Esophagus mucosa (tissue), 1 donor: Measurements from ENCODE around the gene FAAH2. TPM values are rescaled to one million over a fixed set of nuclear protein-coding genes. Genes with fewer than 3 reads are reported as not detected.
A peak's percentile ranks its signal among the peaks of the same experiment; 100 is the strongest.
"Not testable (repeated sequence)": the region's sequence is repeated elsewhere in the genome, so short reads cannot be mapped to it uniquely, and the experiment has no call there.

ENCODE experiments used
- ATAC-seq: fragments of 200-7000 bp; cut with Tn5 transposase; one replicate; pipeline ENCODE4 v1.9.1; 2020
- total RNA-seq: library from RNA; stranded (reverse); gene quantifications from one replicate; pipeline ENCODE4 v1.2.4, GENCODE V29; 2023
- donor health status: DM: yes; HTN: yes; CAD: no.

FAAH2 gene, protein sequence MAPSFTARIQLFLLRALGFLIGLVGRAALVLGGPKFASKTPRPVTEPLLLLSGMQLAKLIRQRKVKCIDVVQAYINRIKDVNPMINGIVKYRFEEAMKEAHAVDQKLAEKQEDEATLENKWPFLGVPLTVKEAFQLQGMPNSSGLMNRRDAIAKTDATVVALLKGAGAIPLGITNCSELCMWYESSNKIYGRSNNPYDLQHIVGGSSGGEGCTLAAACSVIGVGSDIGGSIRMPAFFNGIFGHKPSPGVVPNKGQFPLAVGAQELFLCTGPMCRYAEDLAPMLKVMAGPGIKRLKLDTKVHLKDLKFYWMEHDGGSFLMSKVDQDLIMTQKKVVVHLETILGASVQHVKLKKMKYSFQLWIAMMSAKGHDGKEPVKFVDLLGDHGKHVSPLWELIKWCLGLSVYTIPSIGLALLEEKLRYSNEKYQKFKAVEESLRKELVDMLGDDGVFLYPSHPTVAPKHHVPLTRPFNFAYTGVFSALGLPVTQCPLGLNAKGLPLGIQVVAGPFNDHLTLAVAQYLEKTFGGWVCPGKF
- total RNA-seq: 4.8 TPM

DNA sequence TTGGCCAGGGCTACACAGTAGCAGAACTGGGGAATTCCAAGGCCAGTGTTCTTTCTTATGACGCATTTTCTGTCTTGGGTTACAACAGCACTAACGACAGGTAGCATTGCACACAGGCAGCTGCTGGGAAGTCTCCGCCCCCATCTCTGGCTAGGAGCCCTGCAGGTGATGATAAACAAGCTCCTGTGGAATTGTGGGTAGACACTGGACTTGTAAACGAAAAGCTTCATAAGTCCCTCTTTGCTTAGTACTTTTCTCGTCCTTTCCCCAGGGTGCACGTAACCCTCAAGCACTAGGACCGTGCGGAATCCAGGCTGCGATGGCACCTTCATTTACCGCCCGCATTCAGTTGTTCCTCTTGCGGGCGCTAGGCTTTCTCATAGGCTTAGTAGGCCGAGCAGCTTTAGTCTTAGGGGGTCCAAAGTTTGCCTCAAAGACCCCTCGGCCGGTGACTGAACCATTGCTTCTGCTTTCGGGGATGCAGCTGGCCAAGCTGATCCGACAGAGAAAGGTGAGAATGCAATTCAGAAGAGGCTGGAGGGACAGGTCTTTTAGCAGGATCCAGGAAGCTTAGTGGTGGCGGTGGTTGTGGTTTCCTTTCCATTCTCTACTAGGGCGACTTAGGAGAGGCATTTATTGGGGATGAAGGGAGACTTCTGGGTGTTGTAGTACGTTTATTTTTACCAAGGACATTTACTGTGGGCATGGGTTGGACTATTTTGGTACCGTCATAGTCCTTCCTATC lies at the start of gene FAAH2:
TSS of gene FAAH2 (plus strand) at position 200 of the 745 bp plus-strand sequence. CDS start at position 320, 120 bp downstream.
- ATAC-seq: peak; percentile 95

DNA sequence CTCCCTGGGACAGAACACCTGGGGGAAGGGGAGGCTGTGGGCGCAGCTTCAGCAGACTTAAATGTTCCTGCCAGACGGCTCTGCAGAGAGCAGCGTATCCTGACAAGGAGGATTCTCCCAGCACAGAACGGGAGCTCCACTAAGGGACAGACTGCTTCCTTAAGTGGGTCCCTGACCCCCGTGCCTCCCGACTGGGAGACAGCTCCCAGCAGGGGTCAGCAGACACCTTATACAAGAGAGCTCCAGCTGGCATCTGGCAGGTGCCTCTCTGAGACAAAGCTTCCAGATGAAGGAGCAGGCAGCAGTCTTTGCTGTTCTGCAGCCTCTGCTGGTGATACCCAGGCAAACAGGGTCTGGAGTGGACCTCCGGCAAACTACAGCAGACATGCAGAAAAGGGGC lies 44.5 kb upstream of the FAAH2 start:
- no peak for ATAC-seq

DNA sequence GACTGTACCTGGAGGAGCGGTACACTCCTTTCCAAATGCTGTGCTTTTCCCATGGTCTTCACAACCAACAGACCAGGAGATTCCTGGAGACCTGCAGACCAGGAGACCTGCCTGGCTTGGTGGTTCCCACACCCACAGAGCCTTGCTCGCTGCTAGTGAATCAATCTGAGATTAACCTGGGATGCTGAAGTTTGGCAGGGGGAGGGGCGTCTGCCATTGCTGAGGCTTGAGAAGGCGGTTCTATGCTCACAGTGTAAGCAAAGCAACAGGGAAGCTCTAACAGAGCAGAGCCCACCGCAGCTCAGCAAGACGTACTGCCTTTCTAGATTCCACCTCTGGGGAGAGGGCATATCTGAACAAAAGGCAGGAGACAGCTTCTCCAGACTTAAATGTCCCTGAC lies 34.5 kb upstream of the FAAH2 start:
- no peak for ATAC-seq

DNA sequence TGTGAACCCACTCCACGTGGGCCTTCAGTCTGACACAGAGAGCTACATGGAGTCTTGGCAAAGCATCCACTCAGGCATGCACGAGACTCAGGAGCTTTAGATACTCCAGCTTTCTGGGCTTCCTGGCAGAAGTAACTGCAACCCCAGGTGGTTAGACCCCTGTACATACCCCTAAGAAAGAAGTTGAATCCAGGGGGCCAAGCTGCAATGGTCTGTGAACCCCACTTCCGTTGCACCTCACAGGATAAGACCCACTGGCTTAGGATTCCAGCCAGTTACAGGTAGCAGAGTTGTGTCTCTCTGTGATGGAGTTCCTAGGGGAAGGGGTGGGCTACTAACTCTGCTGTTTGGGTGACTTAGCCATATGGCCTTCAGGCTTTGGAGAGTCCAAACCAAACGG lies 21.4 kb upstream of the FAAH2 start:
- ATAC-seq: no peak

DNA sequence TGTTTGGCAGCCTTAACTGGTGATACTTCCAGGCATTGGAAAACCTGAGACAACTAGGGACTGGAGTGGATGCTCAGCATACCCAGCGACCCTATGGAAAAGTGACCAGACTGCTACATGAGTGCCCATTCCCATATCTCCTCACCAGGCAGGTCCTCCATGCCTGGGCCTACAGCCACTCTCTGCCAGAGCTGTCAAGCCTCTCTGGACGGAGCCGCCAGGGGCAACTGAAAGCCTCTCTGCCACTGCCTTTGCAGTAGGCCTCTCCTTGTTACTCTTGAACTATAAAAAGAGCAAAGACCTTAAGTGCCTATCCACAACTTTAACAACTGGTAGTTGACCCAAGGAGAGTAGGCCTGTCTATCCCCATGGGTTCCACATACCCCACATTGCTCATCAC lies 20.2 kb upstream of the FAAH2 start:
- ATAC-seq: no peak

DNA sequence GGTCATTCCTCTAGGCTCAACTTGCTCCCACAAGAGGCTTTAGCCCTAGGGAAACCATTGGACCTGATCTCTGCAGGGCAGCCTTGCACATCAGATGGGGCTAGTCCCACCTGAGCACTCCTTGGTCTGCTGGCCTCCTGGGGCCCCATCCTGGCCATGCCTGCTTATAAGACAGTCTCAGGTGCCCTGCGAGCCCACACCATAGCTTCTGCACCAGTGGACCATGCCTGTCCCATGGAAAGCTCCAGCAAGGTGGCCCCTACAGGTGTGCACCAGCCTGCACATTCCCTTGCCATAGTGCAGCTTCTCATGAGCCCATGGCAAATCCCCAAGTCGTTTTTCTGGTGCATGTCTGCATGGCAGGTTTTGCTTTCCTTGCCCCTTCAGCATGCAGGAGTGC lies 19.6 kb upstream of the FAAH2 start:
- no peak for ATAC-seq

DNA sequence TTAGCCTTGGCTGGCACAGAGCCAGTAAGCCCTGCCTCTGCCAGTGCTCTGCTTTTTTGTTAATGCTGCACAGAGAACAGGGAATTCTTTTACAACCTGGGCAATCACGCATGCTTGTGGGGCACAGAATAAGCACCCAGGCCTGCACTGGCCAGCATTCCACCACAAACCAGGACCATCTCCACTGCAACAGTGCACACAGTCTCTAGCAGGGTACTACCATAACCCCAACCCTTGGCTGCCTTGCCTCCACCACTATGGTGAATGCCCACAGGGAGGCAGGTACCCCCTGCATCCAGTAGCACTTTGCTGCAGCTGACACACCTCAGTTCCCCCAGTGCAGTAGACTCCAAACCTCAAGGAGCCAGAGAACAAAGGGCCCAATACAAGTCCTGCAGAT lies 19.2 kb upstream of the FAAH2 start:
- ATAC-seq: no peak

DNA sequence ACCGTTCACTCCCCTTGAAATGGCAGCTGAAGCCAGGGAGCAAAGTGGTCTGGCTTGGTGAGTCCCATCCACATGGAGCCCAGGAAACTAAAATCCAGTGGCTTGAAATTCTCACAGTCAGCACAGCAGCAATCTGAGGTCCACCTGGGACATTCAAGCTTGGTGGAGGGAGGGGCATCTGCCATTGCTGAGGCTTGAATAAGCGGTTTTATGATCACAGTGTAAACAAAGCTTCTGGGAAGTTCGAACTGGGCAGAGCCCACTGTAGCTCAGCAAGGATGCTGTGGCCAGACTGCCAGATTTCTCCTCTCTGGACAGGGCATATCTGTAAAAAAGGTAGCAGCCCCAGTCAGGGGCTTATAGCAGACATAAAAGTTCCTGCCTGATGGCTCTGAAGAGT lies 15.5 kb upstream of the FAAH2 start:
- no peak for ATAC-seq

DNA sequence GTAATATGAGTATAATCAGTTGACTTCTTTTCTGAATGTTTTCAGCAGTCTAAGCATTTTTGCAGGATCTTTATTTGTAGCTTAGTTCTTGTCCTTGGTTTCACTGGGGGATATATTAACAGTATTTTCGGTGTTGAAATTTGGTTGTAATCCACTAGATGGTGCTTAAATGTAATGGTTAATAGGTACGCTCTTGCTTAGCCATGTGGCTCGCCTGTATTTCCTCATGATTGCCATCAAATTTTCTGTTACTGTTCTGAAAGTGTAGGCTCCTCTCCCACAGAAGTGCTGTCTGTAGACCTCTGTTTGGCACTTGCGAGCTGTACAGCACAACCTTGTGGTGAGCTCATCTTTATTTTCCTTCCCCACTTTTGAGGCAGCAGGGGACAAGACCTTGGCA lies 3.9 kb upstream of the FAAH2 start:
- ATAC-seq: no peak

DNA sequence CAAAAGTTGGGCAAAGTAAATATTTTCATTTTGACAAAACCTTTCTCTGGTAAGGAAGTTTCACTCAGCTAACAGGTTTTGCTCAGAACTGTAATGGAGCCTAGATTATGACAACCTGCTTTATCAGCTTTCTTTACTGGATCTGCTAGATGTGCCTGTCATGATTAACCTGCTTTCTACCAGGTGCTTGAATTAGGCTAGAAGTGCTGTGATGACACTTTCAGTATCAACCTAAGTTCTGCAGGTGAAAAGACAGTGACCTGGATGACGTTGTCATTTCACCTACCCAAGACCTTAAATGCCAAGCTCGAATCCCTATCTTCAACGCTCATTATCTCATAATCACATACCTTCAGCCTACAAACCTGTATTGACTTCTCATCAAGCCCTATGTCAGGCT lies 1.5 kb upstream of the FAAH2 start:
- ATAC-seq: no peak

DNA sequence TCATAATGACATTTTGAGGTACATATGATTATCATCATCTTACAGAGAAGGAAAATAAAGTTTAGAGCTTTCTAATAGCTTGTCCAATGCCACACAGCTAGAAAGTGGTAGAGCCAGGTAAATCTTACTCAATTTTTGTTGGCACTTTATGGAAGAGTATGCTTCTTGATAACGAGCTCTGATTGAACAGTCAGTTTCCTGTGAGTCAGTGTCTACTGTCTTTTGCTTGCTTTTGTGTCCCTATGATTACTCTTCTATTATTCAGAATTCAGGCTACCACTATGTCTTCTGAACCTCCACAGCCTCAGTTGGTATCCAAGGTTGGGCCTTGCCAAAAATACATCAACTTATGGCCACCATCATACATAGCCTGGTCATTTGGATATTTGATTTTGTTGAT lies 2.6 kb downstream of the FAAH2 start:
- no peak for ATAC-seq

DNA sequence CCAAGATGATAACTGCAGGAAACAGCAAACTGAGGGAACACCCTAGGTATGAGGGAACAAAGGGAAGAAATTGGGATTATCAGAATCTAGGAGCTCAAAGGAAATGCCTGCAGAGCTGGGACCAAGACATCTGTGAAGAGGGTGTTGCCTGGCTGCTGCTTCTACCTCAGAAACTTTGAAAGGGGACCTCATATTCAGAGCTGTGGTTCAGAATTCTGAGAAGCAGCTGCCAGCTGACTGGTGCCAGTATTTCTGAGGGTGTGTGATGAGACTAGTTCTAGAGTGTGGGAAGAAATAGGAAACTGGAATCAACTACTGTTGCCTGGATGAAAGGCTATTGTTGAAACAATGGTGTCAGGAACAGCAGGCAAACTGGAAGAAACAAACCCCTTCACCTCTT lies 8.5 kb downstream of the FAAH2 start:
- ATAC-seq: no peak

DNA sequence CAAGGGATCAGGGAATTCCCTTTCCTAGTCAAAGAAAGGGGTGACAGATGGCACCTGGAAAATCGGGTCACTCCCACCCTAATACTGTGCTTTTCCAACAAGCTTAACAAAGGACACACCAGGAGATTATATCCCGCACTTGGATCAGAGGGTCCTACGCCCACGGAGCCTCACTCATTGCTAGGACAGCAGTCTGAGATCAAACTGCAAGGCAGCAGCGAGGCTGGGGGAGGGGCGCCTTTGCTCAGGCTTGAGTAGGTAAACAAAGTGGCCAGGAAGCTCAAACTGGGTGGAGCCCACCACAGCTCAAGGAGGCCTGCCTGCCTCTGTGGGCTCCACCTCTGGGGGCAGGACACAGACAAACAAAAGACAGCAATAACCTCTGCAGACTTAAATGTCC lies 9.2 kb downstream of the FAAH2 start:
- not testable (repeated sequence) for ATAC-seq

DNA sequence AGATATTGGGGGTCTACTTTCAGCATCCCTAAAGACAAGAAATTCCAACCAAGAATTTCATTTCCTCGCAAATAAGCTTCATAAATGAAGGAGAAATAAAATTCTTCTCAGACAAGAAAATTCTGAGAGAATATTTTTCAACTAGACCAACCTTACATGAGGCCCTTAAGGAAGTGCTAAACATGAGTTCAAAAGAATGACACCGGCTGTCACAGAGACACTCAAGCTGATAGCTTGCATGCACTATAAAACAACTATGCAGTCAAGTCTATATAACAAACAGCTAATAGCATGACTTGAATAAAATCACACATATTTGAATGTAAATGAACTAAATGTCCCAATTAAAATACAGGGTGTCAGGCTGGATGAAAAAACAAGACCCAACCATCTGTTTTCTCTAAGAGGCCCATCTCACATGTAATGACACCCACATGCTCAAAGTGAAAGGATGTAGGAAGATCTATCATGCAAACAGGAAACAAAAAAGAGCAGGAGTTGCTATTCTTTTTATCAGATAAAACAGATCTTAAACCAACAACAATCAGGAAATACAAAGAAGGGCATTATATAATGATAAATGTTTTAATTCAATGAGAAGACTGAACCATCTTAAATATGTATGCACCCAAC lies 27.2 kb downstream of the FAAH2 start:
- ATAC-seq: no peak

DNA sequence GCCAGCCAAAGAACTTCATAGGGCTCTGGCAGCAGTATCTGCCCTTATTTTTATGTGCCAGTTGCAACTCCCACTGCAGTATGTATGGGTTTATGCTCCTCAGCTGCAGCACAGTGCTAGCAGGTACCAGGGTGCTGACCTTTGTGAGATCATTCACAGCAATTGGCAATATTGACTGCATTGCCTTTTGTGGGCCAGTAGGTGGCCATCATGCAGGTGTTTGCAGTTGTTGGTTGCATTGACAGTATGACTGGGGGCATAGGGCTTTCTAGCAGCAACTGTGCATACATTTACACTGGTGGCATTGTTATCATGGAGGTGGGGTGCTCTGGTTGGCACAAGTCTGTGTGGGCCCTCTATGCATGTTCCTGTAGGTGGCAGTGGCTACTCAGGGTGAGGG lies 42.5 kb downstream of the FAAH2 start:
- no peak for ATAC-seq

DNA sequence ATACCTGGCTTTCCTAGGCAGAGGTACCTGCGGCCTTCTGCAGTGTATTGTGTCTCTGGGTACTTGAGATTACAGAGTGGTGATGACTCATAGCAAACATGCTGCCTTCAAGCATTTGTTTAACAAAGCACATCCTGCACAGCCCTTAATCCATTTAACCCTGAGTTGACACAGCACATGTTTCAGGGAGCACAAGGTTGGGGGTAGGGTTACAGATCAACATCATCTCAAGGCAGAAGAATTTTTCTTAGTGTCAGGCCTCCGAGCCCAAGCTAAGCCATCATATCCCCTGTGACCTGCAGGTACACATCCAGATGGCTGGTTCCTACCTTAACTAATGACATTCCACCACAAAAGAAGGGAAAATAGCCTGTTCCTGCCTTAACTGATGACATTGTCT lies 49.3 kb downstream of the FAAH2 start:
- not testable (repeated sequence) for ATAC-seq

DNA sequence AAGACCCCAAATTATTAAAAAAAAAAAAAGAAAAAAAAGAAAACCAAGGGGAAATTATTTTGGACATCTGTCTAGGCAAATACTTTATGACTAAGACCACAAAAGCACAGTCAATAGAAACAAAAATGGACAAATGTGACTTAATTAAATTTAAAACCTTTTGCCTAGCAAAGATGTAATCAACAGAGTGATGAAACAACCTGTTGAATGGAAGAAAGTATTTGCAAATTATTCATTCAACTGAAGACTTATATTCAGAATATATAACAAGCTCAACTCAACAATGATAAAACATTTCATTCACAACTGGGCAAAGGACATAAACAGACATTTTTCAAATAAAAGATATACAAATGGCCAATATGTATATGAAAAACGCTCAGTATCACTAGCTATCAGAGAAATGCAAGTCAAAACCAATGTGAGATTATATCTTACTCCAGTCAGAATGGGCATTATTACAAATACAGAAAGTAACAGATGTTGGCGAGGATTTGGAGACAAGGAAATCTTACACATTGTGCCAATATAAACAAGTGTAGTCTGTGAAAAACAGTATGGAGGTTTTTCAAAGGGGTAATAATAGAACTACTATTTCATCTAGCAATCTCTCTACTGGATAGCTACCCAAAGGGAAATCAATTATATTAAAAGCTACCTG lies 67.1 kb downstream of the FAAH2 start:
- no peak for ATAC-seq

DNA sequence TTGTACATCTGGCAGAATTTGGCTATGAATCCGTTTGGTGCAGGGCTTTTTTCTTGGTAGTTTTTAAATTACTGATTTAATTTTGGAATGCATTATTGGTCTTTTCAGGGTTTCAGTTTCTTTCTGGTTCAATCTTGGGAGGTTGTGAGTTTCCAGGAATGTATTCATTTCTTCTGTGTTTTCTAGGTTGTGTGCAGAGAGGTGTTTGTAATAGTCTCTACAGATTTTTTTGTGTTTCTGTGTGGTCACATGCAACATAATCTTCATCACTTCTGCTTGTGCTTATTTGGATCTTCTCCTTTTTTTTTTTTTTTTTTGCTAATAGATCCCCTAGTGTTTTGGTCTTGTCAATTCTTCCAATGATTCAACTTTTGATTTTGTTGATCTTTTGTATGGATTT lies 77.6 kb downstream of the FAAH2 start:
- no peak for ATAC-seq

DNA sequence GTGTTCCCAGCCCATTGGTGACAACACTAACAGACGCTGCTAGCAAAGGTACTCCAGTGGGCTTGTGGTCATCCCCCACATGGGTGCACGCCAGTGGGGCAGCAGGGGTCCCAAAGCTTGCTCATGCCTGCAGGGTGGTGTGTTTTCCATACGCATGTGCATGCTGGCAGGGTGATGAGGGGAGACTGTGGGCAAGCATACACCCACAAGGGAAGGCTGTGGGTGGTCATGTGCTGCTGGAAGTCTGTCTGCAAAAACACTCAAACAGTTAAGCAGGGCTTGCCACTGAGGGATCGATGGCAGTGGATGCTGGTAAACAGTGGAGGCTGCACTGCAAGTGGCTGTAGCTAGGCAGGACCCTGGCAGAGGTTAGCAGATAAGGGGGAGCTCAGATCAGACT lies 79.9 kb downstream of the FAAH2 start:
- ATAC-seq: no peak

DNA sequence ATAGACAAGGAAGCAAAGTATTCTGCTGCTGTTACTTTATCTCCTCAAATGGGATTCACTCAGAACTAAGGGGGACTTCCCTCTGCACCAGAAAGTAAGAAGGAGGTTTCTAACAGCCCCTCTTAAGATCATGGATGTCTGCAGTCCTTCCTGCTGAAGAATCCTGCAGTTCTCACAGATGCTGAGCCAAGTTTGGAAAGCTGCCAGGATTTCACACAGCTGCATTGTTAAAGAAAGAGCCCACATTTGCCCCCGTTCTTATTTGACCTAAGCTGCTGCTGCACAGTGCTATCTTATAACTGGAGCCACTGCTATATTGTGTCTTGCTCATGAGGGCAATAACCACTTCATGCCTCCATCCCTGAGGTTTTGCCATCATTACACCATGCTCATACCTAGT lies 81.1 kb downstream of the FAAH2 start:
- no peak for ATAC-seq

DNA sequence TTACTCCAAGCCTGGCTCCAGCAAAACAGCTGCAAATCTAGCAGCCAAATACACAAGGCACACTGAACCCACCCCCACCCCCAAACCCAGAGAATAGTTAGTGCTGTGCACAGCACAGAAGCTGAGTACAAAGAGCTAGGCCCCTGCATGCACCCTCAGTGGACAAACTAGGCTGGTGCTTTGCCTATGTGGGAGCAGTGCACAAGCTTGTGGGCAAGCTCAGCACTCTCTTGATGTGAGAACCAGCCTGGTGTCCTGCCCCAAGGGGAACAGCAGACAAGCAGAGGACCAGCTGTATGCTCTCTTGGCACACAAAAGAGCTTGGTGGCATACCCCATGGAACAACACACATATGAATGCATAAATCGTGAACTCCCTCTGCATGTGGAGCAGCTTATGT lies 81.7 kb downstream of the FAAH2 start:
- ATAC-seq: no peak

DNA sequence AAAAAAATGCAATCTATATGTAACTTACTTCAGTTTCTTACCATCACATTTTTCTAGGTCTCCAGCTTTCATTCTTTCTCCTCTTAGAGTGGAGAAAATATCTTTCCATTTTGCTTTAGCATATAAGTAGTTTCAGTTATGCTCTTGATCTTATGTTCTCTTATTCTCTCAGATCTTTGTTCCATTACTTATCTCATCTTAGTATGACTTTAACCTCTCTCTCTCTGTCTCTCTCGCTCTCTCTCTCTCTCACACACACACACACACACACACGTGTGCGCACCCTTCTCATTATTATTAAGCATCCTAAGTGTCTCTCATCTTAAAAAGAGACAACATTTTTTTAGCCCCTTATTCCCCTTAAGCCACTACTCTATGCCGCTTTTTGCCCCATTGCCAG lies 92.8 kb downstream of the FAAH2 start:
- ATAC-seq: no peak
